HG02759 (cell line): ENCODE data around the gene EPB41.
"Not testable (repeated sequence)": the region's sequence is repeated elsewhere in the genome, so short reads cannot be mapped to it uniquely, and the experiment has no call there.

Source experiments
- ATAC-seq: cut with Tn5 transposase; IDR thresholded peaks from one replicate; pipeline ENCODE4 v1.9.1; 2021; ENCODE audit warnings: mild to moderate bottlenecking, moderate library complexity; ENCODE audit not compliant: unreplicated experiment

The EPB41 gene

GRCh38 chr1:29043274-29043965, 129.1 kb downstream of the EPB41 start:
- ATAC-seq, result no peak

GRCh38 chr1:29044010-29044409, 129.6 kb downstream of the EPB41 start:
- no peak for ATAC-seq

DNA sequence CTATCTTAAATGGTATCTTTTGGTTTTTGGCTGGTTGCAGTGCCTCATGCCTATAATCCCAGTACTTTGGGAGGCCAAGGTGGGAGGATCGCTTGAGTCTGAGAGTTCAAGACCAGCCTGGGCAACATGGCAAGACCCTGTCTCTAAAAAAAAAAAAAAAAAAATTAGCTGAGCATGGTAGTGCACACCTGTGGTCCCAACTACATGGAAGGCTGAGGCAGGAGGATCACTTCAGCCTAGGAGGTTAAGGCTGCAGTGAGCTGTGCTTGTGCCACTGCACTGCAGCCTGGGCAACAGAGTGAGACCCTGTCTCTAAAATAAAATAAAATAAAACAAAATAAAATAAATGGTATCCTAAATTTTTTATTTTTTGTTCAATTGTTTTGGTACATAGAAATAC, 131.3 kb downstream of the EPB41 start:
- not testable (repeated sequence) for ATAC-seq

- no peak for ATAC-seq
Measured at GRCh38 chr1:29047142-29047541, 132.8 kb downstream of the EPB41 start.

DNA sequence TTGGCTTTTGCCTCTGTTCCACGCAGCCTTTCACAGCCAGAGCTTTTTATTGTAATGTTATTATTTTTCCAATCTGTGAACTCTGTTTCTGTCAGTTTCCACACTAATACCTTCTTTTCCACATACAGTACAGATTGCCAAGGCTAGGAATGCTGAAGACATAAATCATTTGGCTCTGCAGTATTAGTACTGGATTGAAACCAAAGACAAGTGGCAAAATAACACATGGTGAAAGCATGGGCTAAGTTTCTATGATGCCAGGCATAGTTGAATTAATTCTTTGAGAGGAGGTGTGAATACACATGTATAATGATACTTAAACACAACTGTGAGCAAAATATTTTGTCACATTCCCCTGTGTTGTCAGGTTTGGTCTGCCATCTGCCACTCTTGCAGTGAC, 135.8 kb downstream of the EPB41 start:
- ATAC-seq, result no peak

DNA sequence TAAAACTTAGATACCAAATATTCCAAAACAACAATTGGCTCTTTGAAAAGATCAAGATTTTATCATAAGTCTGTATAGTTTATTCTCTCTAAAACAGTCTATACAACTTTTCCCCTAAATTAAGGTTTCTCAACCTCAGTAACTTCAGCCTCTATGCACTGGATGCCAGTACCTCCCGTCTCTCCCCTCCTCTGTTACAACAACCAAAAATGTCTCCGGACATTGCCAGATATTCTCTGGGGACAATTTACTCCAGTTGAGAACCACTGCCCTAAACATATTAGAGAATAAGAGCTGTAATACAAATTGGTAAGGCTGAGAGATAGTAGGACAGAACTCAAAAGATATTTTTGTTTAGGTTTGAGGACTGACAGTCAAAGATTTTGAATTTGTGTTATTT, 137.7 kb downstream of the EPB41 start:
- ATAC-seq, result no peak

DNA sequence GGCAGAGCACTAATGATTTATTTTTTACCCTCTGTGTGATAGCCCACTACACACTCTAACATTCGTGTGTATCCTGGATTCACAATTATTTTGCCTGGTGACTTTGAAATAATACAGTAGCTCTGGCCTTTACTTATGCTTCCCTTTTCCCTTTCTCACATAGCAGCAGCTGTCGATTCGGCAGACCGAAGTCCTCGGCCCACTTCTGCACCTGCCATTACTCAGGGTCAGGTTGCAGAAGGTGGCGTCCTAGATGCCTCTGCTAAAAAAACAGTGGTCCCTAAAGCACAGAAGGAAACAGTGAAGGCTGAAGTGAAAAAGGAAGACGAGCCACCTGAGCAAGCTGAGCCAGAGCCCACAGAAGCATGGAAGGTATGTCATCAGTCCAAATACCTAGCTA, 138.6 kb downstream of the EPB41 start:
- ATAC-seq, result no peak

DNA sequence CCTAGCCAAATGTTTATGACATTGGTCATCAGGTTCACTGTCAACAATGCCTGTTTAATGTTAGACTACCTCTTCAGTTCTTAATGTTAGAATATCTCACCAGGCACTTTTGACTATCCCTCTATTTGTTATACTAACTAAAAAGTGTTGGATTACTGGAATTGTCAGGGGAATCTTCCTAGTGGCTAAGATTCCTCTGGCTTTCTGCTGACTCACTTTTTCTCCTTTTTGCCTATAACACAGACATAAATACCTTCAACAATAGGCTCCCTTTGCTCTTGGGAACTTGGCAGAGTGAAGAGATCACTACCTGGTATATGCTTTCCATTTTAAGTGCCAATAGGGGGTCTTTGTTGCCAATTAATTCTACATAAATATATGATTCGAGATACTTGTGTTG, 140.8 kb downstream of the EPB41 start:
- ATAC-seq, result no peak

GRCh38 chr1:29056256-29056655, 141.9 kb downstream of the EPB41 start:
- ATAC-seq, result no peak

DNA sequence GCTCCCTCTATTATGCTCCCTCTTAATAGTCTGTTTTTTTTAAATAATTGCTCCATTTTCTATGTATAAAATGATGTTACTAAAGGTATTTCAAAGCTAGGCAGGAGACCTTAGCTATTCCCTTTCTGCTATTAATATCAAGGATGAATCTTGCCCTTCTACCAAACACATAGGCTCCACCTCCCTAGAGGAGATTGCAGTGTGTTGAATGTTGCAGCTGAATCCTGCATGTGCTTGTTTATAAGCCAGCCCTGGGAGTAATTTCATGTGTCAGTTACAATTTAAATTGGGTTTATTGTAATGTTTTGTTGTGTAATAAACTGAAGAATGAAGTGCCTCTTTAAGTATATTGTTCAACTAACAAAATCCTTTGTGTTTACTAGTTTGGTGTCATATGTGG, 143.3 kb downstream of the EPB41 start:
- ATAC-seq, result no peak

DNA sequence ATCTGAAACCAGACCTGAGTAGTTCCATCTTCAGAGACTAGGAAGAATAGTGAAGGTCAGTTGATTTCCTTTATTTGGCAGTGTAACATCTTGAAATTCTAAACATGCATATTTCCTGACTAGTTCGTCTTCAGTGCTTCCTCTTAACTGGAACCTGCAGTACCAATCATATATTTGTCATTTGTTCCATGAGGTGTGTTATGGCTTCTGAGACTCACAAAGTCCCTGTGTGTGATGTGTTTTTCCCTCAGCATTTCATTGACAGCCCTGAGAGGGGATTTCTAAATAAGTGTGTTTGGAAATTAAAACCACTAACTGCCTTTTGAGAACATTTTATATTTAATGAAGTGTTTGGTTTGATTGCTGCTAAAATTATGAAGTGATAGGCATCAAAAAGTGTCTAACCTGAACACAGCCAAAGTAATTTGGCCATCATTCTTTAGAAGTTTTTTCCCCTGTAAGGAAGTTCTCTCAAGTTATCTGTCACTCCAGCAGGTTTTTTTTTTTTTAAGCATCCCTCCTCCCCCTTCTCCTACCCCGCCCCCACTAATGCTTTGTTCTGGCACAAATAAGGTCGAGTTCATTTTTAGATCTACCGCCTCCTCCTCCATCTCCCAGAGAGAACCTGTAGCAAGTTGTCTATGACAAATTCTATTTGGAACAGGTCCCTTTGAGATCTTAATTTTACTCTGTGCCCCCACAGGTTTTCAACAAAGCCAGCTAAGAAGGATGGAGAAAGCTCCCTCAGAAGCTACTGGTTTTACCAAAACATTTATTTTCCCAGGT, 148.0 kb downstream of the EPB41 start:
- no peak for ATAC-seq

DNA sequence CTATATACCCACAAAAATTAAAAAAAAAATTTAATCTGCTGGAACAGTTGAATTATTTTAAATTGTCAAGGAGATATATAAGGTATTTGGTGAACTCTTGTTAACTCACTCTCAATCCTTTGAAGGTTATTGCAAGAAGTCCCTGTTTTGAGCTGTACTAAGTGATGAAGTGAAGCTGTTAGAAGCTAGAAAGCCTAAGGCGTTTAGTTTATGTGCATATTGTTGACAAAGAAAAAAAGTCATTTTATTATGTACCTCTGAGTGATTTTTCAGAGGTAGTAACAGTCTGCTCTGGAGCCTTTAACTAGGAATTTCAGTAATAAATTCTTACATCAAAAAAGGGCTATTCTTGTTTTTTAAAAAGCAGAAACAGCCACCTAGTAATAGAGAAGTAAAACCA, 149.7 kb downstream of the EPB41 start:
- no peak for ATAC-seq

- ATAC-seq, result no peak
Measured at GRCh38 chr1:29077155-29077554, 162.8 kb downstream of the EPB41 start.

DNA sequence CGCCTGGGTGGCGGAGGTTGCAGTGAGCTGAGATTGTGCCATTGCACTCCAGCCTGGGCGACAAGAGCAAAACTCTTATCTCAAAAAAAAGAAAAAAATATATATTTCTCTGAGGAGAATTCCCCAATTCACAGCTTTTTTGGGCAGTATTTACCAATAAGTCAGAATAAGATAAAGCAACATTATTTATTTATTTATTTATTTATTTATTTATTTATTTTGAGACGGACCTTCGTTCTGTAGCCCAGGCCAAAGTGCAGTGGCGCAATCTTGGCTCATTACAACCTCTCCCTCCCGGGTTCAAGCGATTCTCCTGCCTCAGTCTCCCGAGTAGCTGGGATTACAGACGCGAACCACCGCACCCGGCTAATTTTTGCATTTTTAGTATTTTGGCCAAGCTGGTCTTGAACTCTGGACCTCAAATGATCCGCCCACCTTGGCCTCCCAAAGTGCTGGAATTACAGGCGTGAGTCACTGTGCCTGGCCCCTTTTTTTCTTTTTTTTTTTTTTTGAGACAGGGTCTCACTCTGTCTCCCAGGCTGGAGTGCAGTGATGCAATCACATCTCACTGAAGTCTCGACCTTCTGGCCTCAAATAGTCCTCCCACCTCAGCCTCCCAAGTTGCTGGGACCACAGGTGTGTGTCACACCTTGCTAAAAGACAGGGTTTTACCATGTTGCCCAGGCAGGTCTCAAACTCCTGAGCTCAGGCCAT, 165.7 kb downstream of the EPB41 start:
- ATAC-seq, result not testable (repeated sequence)

DNA sequence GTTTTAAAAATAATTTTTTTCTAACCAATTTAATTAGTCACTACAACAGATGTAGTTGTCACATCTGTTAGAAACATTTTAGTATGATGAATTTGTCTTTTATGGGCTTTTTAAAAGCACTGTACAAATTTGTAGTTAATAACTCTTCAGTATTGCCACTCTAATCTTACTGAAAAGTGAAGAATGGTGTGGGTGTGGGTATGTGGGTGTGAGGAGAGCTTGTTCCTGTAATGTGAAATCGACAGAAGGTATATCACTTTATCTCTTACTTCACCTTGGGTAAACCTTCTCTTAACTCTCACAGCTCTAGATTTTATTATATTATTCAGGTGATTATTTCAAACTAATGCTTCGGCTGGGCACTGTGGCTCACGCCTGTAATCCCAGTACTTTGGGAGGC, 166.8 kb downstream of the EPB41 start:
- ATAC-seq, result no peak

DNA sequence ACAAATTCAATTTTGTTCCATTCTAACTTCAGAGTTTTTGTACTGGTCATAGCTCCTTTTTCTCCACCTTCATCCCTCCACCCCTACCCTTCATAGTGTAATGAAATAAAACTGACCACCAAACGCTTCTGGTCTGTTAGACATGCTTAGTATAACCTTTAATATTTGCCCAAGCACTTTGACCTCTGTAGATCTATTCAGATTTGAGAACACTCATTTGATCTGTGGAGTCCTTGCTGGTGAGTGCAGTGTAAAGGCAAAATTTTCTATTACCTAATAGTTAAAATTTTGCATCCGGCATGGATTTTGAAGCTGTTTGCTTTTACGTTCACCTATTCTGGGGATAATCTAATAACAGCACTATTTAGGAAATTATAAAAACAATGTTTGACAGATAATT, 168.2 kb downstream of the EPB41 start:
- ATAC-seq, result no peak

DNA sequence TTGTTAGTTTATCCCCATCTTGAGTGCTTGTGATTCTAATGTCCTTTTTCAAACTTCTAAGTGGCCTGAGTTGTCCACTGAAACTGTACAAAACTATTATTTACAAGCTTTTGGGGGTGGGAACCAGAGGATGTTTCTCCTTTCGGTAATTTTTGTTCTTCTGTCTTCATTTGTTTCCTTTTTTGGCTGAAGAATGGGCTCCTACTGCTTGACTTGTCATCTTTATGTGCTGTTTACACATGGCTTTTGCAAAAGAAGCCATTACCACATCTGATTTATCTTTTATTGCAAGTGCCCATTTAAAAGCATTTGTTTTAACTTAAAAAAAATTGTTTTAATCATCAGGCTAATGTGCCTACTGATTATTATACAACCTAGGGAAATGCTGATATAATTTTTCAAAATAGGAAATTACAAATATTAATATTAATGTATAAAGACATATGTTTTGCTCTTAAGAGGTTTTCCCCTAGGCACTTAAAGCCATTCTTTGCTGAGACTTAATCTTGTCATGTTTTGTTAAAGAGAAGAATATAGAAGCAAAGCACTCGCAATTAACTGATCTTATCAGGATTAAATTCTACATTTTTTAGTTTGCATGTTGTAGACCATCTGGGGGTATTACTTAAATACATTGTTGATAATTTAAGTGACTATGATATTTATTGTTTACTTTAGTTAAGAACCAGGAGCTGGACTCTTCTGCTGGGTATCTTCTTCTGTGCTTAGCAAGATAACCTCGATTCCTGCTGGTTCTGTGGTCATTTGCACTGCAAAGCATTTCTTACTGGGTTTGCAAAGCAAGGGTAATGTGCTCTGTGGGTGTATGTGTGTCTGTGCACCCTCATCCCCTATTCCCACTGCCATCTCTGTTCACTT, 169.2 kb downstream of the EPB41 start:
- no peak for ATAC-seq

GRCh38 chr1:29084196-29084521, 169.8 kb downstream of the EPB41 start:
- no peak for ATAC-seq

DNA sequence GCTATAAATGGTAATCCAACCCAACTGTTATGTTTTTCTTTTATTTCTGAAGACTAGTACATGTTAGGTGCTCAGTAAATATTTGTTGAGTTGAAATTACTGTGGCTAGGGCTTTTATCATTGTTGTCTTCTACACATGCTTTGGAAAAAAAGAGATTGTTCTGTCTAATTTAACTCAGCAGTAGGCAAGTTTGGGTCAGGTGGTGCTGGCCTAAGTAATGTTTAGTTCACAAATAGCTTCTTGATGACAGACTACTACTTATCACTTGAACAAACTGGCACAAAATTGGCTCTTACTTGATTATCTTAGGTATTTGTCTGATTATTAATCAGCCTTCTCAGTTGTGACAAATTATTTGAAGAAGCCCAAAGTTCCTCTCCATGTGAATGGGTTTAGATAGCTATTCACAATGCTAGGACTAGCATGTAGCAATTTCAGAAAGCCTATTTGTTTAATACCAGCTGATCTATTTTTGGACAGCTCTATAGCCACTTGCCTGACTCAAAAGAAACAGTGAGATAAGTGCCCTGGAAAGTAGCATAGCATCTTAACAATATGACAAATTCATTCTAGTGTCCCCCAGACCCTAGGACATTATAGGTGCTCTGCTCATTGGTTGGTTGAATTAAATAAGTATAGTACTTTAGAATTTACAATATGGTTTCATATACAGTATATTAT, 176.7 kb downstream of the EPB41 start:
- ATAC-seq, result no peak

DNA sequence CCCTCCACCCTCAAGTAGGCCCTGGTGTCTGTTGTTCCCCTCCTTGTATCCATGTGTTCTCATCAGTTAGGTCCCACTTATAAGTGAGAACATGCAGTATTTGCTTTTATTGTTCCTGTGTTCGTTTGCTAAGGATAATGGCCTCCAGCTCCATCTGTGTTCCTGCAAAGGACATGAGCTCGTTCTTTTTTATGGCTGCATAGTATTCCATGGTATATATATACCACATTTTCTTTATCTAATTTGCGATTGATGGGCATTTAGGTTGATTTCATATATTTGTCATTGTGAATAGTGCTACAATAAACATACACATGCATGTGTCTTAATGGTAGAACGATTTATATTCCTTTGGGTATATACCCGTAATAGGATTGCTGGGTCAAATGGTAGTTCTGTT, 178.3 kb downstream of the EPB41 start:
- ATAC-seq, result not testable (repeated sequence)

DNA sequence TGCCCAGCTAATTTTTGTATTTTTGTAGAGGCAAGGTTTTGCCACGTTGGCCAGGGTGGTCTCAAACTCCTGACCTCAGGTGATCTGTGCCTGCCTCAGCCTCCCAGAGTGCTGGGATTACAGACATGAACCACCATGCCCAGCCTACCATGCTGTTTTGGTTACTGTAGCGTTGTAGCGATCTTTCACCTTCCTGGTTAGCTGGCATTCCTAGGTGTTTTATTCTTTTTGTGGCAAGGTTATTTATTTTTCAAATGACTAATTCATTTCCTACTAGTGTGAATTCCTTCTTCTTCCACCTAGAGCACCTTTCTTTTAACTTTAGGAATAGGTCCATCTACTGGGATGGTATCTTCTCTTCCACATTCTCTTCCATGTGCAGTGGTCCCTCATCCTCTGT, 180.1 kb downstream of the EPB41 start:
- ATAC-seq, result no peak
